ENCODE measurements around the gene ATG4A.

Gene ATG4A

GRCh38 chrX:108091264-108091877 is at the start of gene ATG4A, which contains the start of gene PSMD10:
Gene ATG4A, plus strand, starts transcription at chrX:108091778. Its CDS starts 49 bp downstream, at chrX:108091827.
Gene PSMD10, minus strand, starts transcription at chrX:108091542. Its CDS starts 22 bp downstream, at chrX:108091520.
- peak; percentile 82 for DNase-seq

GRCh38 chrX:108044554-108045256 is 46.9 kb upstream of the ATG4A start, which contains the start of gene VSIG1:
Gene VSIG1, plus strand, starts transcription at chrX:108045065. Its CDS starts 66 bp downstream, at chrX:108045131.
- no peak for DNase-seq

- DNase-seq: no peak
Measured at GRCh38 chrX:108049649-108050048, 41.9 kb upstream of the ATG4A start.

DNA sequence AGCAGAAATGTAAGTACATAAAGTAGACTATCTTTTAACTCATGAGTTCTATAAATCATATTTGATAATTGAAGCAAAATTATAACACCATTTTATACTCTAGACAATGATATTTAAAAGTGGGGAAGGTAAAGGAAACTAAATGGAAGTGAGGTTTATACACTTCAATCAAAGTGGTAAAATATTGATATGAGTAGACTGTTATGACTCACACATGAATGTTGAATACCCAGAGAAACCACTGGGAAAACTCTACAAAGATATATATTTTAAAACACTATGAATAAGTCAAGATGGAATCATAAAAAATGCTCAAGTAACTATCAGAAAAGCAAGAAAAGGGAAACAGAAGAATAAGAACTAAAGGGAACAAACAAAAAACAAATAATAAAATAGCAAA is 38.4 kb upstream of the ATG4A start:
- DNase-seq: no peak

GRCh38 chrX:108055546-108055945 is 36.0 kb upstream of the ATG4A start:
- no peak for DNase-seq

GRCh38 chrX:108059801-108060200 is 31.8 kb upstream of the ATG4A start:
- DNase-seq: no peak

- no peak for DNase-seq
Measured at GRCh38 chrX:108064001-108064400, 27.6 kb upstream of the ATG4A start.

GRCh38 chrX:108064613-108065012 is 27.0 kb upstream of the ATG4A start:
- DNase-seq: no peak

DNA sequence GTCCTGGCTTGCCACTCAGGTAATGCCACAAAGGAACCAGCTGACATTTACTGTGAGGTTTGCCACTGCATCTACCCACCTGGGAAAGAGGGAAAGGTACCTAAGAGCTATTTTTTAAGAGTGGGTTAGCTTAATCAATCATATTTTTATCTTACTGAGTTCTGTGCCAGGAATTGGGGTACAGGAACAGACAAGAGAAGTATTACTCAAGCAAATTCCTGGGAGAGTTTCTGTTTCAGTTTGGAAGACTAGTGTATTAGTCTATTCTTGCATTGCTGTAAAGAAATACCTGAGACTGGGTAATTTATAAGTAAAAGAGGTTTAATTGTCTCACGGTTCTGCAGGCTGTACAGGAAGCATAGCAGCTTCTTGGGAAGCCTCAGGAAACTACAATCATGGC is 23.5 kb upstream of the ATG4A start:
- DNase-seq: no peak

DNA sequence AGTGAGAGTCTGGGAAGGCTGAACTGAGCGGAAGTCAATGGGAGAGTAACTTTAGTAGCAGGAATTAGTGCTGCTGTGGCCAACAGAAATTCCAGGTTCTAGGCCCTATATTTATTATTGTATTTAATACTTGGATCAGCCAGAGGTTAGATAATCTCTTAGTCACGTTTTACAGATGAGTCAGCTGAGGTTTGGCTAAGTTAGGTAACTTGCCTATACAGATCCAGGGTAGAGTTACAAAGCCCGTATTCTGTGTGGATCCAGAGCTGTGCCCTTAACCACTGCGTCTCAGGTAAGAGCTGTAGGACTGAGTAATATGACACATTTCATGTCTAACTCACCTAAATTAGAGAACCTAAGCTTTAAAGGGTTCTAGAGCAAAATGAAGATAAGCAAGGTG is 20.7 kb upstream of the ATG4A start:
- DNase-seq: no peak

DNA sequence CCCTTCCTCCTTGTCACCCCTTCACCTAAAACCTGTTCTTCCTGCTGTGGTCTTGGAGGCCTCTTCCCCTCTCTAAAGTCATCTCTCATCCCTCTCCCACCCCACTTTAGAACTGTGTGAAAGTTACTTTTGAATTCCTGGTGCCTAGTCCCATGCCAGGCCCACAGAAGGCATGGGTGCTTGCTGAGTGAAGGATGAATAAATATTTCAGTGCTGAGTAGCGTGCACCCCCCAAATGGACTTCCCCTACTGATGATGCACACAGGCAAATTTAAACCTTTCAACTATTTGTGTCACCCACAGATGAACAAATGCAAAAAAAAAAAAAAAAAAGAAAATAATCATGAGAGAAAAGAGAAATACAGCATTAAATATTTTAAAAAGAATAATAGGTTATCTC is 20.0 kb upstream of the ATG4A start:
- no peak for DNase-seq

- DNase-seq: no peak
Measured at GRCh38 chrX:108072746-108073145, 18.8 kb upstream of the ATG4A start.

DNA sequence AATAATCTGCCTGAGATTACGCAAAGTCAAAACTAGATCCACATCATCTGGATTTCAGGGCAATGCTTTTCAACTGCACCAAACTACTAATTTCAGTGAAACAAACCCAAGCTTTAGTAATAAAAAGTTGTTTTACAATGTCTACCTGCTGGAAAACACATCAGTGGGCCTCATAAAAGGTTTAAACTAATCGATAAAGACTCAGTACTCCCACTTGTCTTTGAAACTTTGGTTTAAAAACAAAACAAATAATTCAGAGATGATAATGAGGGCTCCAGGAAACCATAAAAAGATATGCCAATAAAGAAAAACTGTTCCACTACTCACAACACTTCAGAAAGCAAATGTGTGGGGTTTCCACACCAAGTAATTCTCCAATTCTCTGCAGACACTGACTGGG is 10.5 kb upstream of the ATG4A start:
- no peak for DNase-seq

DNA sequence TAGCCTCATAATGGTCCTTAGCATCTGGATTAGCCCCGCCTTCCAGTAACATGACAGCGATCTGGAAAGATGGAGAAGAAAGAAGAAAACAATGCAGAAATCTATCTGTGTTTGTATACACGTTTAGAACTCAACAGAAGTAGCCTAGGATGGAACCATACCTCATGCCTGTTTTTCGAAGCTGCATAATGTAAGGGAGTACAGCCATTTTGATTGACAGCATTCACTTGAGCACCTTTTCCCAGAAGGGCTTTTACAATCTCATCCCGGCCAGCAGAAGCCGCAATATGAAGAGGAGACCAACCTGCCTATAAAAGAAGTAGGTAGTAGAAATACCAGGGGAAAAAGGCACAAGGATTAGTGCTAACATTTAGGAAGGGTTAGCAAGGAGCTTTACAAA is 3.8 kb upstream of the ATG4A start:
- DNase-seq: no peak

GRCh38 chrX:108088511-108088910 is 3.1 kb upstream of the ATG4A start:
- no peak for DNase-seq

GRCh38 chrX:108090491-108091263 is 901 bp upstream of the ATG4A start:
- no peak for DNase-seq

GRCh38 chrX:108091878-108092291 is 307 bp downstream of the ATG4A start:
- no peak for DNase-seq

GRCh38 chrX:108097380-108097779 is 5.8 kb downstream of the ATG4A start:
- no peak for DNase-seq

- no peak for DNase-seq
Measured at GRCh38 chrX:108105473-108105872, 13.9 kb downstream of the ATG4A start.

GRCh38 chrX:108114541-108114940 is 23.0 kb downstream of the ATG4A start:
- DNase-seq: no peak

DNA sequence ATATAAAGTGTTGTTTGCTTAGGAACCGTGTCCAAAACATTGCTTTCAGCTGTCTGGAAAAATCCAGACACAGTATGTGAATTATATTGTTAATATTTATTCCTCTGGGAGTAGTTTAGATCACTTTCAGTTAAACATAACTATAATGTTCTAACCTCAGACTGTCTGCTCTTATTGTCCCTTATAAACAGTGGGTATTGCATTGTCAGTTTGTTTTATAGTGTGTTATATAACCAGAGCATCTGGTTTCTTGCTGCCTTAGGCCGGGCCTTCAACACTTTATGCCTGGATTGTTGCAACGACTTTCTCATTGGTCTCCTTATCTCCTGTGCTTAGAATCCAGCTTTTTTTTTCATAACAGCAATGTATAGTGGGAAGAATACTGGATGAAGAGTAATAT is 26.4 kb downstream of the ATG4A start:
- no peak for DNase-seq

- no peak for DNase-seq
Measured at GRCh38 chrX:108121291-108121690, 29.7 kb downstream of the ATG4A start.

GRCh38 chrX:108122748-108123147 is 31.2 kb downstream of the ATG4A start:
- no peak for DNase-seq

Data from activated CD4-positive, CD25-positive, alpha-beta regulatory T cell treated with anti-CD3 and anti-CD28 coated beads, Interleukin-2, amount 50 U/mL, for 72 hours (primary cell).